Measurements from ENCODE around the gene ATRNL1. TPM values are rescaled to one million over a fixed set of nuclear protein-coding genes. Genes with fewer than 3 reads are reported as not detected.

The ATRNL1 gene
- total and polyA plus RNA-seq, 12 donors, result 4.8 to 217 (median 92.4) TPM

DNA sequence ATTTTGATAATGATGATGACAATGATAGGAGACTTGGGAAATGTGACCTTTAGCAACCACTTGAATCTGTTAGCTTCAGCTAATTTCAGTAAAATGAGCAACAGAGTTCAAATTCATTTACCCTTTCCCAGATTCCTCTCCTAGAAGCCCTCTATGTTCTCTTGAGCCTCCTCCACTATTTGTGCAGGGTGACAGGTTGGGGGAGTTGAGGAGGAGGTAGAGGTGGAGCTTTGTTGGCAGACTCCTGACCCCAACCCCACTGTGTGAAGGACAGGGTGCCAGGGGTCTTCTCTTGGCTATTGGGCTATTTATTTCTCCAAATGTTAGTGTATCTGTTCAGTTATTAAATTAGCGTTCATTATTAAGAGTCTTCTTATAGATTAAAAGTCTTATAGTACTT is 757.5 kb downstream of the ATRNL1 start:
- WGBS, 4 donors, result 95 to 98% (median 96%) methylated on average over 1 of the region's 1 CpG
- no peak for DNase-seq
- intact Hi-C loops (cut with DNase I), result no loop called here

GRCh38 chr10:115851695-115852094 is 758.5 kb downstream of the ATRNL1 start:
- intact Hi-C loops (cut with DNase I), result no loop called here
- Histone ChIP-seq H3K9me3 (replicated peaks in 1 of 3) (no peaks in the 10 kb centered on the region), H3K36me3 (replicated peaks in 1 of 2) (no peaks in the 10 kb centered on the region), H3K27ac (no peak overlapping the region), H3K27me3 (no peaks in the 10 kb centered on the region), H3K4me1 (replicated peaks in 1 of 2) (peaks cover 0 to 10% of the 10 kb centered on the region in 2 donors), H3K4me3 (no peak overlapping the region)
- DNase-seq, result no peak
- TF ChIP-seq POLR2A (IDR thresholded peaks at IDR 0.05) (no peak), CTCF (IDR thresholded peaks at IDR 0.05) (no peak)
- 86 to 92% (median 89%) methylated on average over 5 of the region's 5 CpGs for WGBS, 4 donors

More for the DNA sequence above, 757.5 kb downstream of the ATRNL1 start:
- no peaks in the 10 kb centered on the region for H3K36me3 ChIP-seq (replicated peaks in 1 of 2)
- no peaks in the 10 kb centered on the region for H3K27me3 ChIP-seq
- no peak for TF ChIP-seq CTCF (IDR thresholded peaks at IDR 0.05)
- no peak for TF ChIP-seq POLR2A (IDR thresholded peaks at IDR 0.05)
- H3K4me1 ChIP-seq (replicated peaks in 1 of 2), result peaks cover 0 to 10% of the 10 kb centered on the region in 2 donors
- no peak overlapping the region for H3K4me3 ChIP-seq
- no peaks in the 10 kb centered on the region for H3K9me3 ChIP-seq (replicated peaks in 1 of 3)
- H3K27ac ChIP-seq, result no peak overlapping the region

GRCh38 chr10:115854740-115855435 is 761.7 kb downstream of the ATRNL1 start:
- H3K27ac ChIP-seq, result no peak overlapping the region
- H3K4me1 ChIP-seq (replicated peaks in 1 of 2), result peaks cover 0 to 10% of the 10 kb centered on the region in 2 donors
- intact Hi-C loops (cut with DNase I), result no loop called here
- 90 to 96% (median 93%) methylated on average over 6 of the region's 6 CpGs for WGBS, 4 donors
- no peaks in the 10 kb centered on the region for H3K27me3 ChIP-seq
- no peaks in the 10 kb centered on the region for H3K36me3 ChIP-seq (replicated peaks in 1 of 2)
- DNase-seq, result no peak
- TF ChIP-seq CTCF (IDR thresholded peaks at IDR 0.05) (no peak), POLR2A (IDR thresholded peaks at IDR 0.05) (no peak)
- no peaks in the 10 kb centered on the region for H3K9me3 ChIP-seq (replicated peaks in 1 of 3)
- H3K4me3 ChIP-seq, result no peak overlapping the region

GRCh38 chr10:115856580-115856979 is 763.4 kb downstream of the ATRNL1 start:
- Histone ChIP-seq H3K4me1 (replicated peaks in 1 of 2) (peaks cover 0 to 10% of the 10 kb centered on the region in 2 donors), H3K27me3 (no peaks in the 10 kb centered on the region), H3K9me3 (replicated peaks in 1 of 3) (no peaks in the 10 kb centered on the region), H3K4me3 (no peak overlapping the region), H3K36me3 (replicated peaks in 1 of 2) (no peaks in the 10 kb centered on the region), H3K27ac (no peak overlapping the region)
- TF ChIP-seq POLR2A (IDR thresholded peaks at IDR 0.05) (no peak), CTCF (IDR thresholded peaks at IDR 0.05) (no peak)
- no peak for DNase-seq
- 87 to 94% (median 93%) methylated on average over 5 to 6 of the region's 6 CpGs for WGBS, 4 donors
- intact Hi-C loops (cut with DNase I), result no loop called here
